Hepatocyte (in vitro differentiated cells): ENCODE measurements around the gene XIRP1.

Source experiments
- CTCF ChIP-seq: fragments of 200-600 bp; sonication (generic); IDR thresholded peaks from 2 replicates; pipeline ENCODE4 v1.5.1; 2016; ENCODE audit warnings: antibody characterized with exemption, mild to moderate bottlenecking; ENCODE audit not compliant: poor library complexity
- EZH2 ChIP-seq: fragments of 200-600 bp; sonication (generic); IDR thresholded peaks from 2 replicates; pipeline ENCODE4 v1.6.1; 2016; ENCODE audit warnings: antibody characterized with exemption, mild to moderate bottlenecking, borderline replicate concordance
- EZH2phosphoT487 ChIP-seq: fragments of 200-600 bp; sonication (generic); IDR thresholded peaks from one replicate; pipeline ENCODE4 v1.6.1; 2018; ENCODE audit warnings: antibody characterized with exemption, mild to moderate bottlenecking, low read depth, moderate library complexity; ENCODE audit not compliant: unreplicated experiment, severe bottlenecking

- TF ChIP-seq CTCF (no peak), EZH2 (no peak), EZH2phosphoT487 (no peak)
Observed at GRCh38 chr3:39150803-39151631, 41.4 kb downstream of the XIRP1 start.
